Measurements from ENCODE around the gene TSKS.

The TSKS gene

GRCh38 chr19:49766007-49766929, 3.2 kb upstream of the TSKS start:
- TF ChIP-seq CTCF (IDR thresholded peaks at IDR 0.05) (no peak), ZFX (IDR thresholded peaks at IDR 0.05; ENCODE audit: borderline replicate concordance) (no peak)
- peak overlapping the region; percentile 79 for H3K27ac ChIP-seq

- no peak overlapping the region for H3K27ac ChIP-seq
- TF ChIP-seq CTCF (IDR thresholded peaks at IDR 0.05) (no peak), ZFX (IDR thresholded peaks at IDR 0.05; ENCODE audit: borderline replicate concordance) (no peak)
Observed at GRCh38 chr19:49764341-49764740, 1.2 kb upstream of the TSKS start.

- no peak overlapping the region for H3K27ac ChIP-seq
- TF ChIP-seq ZFX (IDR thresholded peaks at IDR 0.05; ENCODE audit: borderline replicate concordance): no peak
- TF ChIP-seq CTCF (IDR thresholded peaks at IDR 0.05): no peak
Observed at GRCh38 chr19:49761625-49762311, 1.3 kb downstream of the TSKS start.

GRCh38 chr19:49761249-49761624, 1.9 kb downstream of the TSKS start:
- TF ChIP-seq CTCF (IDR thresholded peaks at IDR 0.05) (no peak), ZFX (IDR thresholded peaks at IDR 0.05; ENCODE audit: borderline replicate concordance) (no peak)
- H3K27ac ChIP-seq: no peak overlapping the region

GRCh38 chr19:49758292-49758691, 4.8 kb downstream of the TSKS start:
- H3K27ac ChIP-seq: no peak overlapping the region
- no peak for TF ChIP-seq CTCF (IDR thresholded peaks at IDR 0.05)
- no peak for TF ChIP-seq ZFX (IDR thresholded peaks at IDR 0.05; ENCODE audit: borderline replicate concordance)

GRCh38 chr19:49755956-49756355, 7.2 kb downstream of the TSKS start:
- TF ChIP-seq ZFX (IDR thresholded peaks at IDR 0.05; ENCODE audit: borderline replicate concordance): no peak
- TF ChIP-seq CTCF (IDR thresholded peaks at IDR 0.05): no peak
- H3K27ac ChIP-seq: no peak overlapping the region

- TF ChIP-seq CTCF (IDR thresholded peaks at IDR 0.05) (no peak), ZFX (IDR thresholded peaks at IDR 0.05; ENCODE audit: borderline replicate concordance) (no peak)
Observed at GRCh38 chr19:49752701-49753100, 10.4 kb downstream of the TSKS start.

More at GRCh38 chr19:49752701-49753100, 10.4 kb downstream of the TSKS start:
- H3K27ac ChIP-seq: no peak overlapping the region
